K562 (cell line): Measurements from ENCODE around the gene SKAP1. TPM values are rescaled to one million over a fixed set of nuclear protein-coding genes. Genes with fewer than 3 reads are reported as not detected.

Experiments used
- ATAC-seq: fragments of 200-7000 bp; cut with Tn5 transposase; 3 replicates; pipeline ENCODE4 v1.9.1; 2020; ENCODE audit warnings: moderate library complexity
- BruUV-seq: library from RNA; stranded (reverse); fragments of 400-500 nt; replicated peaks from 2 replicates; lab custom pipeline; 2021; lab: Mats Ljungman, UMichigan
- CTCF ChIA-PET: fragments of 300-600 bp; formaldehyde crosslinking; extraction: SDS; loops from one replicate; lab custom pipeline; 2021; ENCODE audit warnings: low intra/inter-chr PET ratio; lab: Yijun Ruan, JAX
- POLR2A ChIA-PET: fragments of 300-600, 350-650 bp; sonication (Branson Sonifier 250); formaldehyde crosslinking; extraction: SDS; loops from one replicate; lab custom pipeline; 2021; ENCODE audit warnings: antibody characterized with exemption, inconsistent platforms; lab: Yijun Ruan, JAX
- DNase-seq, 4 experiments: peaks; one replicate each; pipeline versions ENCODE4 v3.0.0 to v3.0.0-alpha.2; 2011 to 2018; ENCODE audit warnings: low spot score in 3 of 4, mixed read lengths in 3 of 4; ENCODE audit errors: extremely low read depth in 1 of 4
- FAIRE-seq: peaks from 2 replicates; lab custom pipeline; 2011; peaks lifted over from hg19 to GRCh38; lab: Jason Lieb, UNC
- H2AFZ ChIP-seq: 2 replicates; pipeline ENCODE4 v1.6.0; 2011; ENCODE audit warnings: low read depth, low read length, control low read depth, inconsistent platforms
- H3K27ac ChIP-seq: fragments of 200-600 bp; 3 replicates; pipeline ENCODE4 v1.8.0; 2011; ENCODE audit warnings: low read depth, mild to moderate bottlenecking, control low read depth, inconsistent platforms, low read length, moderate library complexity, mixed read lengths; ENCODE audit errors: extremely low read depth
- H3K27me3 ChIP-seq, 2 experiments: fragments of 300-600 bp in 1 of 2; 2 replicates in 1 of 2; 3 replicates in 1 of 2; pipeline versions ENCODE4 v1.6.0 to v1.8.0; 2011; ENCODE audit warnings: inconsistent platforms in 2 of 2, low read length in 2 of 2, mild to moderate bottlenecking in 1 of 2, mixed read lengths in 1 of 2, moderate library complexity in 1 of 2; ENCODE audit not compliant: control insufficient read depth in 2 of 2, insufficient read depth in 2 of 2
- H3K36me3 ChIP-seq: fragments of 300-600 bp; 3 replicates; pipeline ENCODE4 v1.8.0; 2011; ENCODE audit warnings: mild to moderate bottlenecking, low read length, inconsistent platforms; ENCODE audit not compliant: control insufficient read depth, insufficient read depth
- H3K4me1 ChIP-seq, 2 experiments: fragments of 200-600 bp in 1 of 2; replicated peaks in 1 of 2; 2 replicates in 1 of 2; 3 replicates in 1 of 2; pipeline versions ENCODE4 v1.5.1 to v1.8.0; 2011; ENCODE audit warnings: inconsistent platforms in 2 of 2, low read length in 2 of 2, mild to moderate bottlenecking in 1 of 2, mixed read lengths in 1 of 2, moderate library complexity in 1 of 2; ENCODE audit not compliant: control insufficient read depth in 2 of 2, insufficient read depth in 2 of 2
- H3K4me2 ChIP-seq: 2 replicates; pipeline ENCODE4 v1.6.1; 2011; ENCODE audit warnings: low read length, control low read depth, inconsistent platforms, mixed read lengths; ENCODE audit not compliant: insufficient read depth
- H3K4me3 ChIP-seq: fragments of 200-600 bp; sonication (generic), shearing (Covaris generic); 2 replicates; pipeline ENCODE4 v1.5.1; 2016; ENCODE audit warnings: control low read depth, inconsistent platforms
- H3K79me2 ChIP-seq: fragments of 200-600 bp; 3 replicates; pipeline ENCODE4 v1.8.0; 2011; ENCODE audit warnings: low read length, inconsistent platforms; ENCODE audit not compliant: control insufficient read depth, insufficient read depth
- H3K9ac ChIP-seq, 2 experiments: 2 replicates each; pipeline versions ENCODE4 v1.6.0 to v1.6.1; 2011; ENCODE audit warnings: low read depth in 2 of 2, low read length in 2 of 2, control low read depth in 1 of 2, inconsistent platforms in 1 of 2, mild to moderate bottlenecking in 1 of 2, mixed read lengths in 1 of 2; ENCODE audit not compliant: insufficient read depth in 1 of 2
- H3K9me1 ChIP-seq: one replicate; pipeline ENCODE4 v1.6.0; 2011; ENCODE audit warnings: inconsistent platforms, mild to moderate bottlenecking, low read length, moderate library complexity; ENCODE audit not compliant: control insufficient read depth, insufficient read depth
- H3K9me3 ChIP-seq: replicated peaks from 2 replicates; pipeline ENCODE4 v1.5.1; 2011; ENCODE audit warnings: low read depth, low read length, inconsistent platforms; ENCODE audit not compliant: control insufficient read depth, insufficient read depth
- H4K20me1 ChIP-seq: replicated peaks from 2 replicates; pipeline ENCODE4 v1.6.1; 2011; ENCODE audit warnings: low read length, inconsistent platforms, mixed read lengths; ENCODE audit not compliant: control insufficient read depth, insufficient read depth
- CXXC5 ChIP-seq: fragments of 250-450 bp; sonication (Bioruptor Pico); IDR thresholded peaks from 2 replicates; pipeline ENCODE4 v1.8.0; 2022; ENCODE audit warnings: inconsistent platforms, mild to moderate bottlenecking, moderate library complexity
- ETV6 ChIP-seq, 3 experiments: fragments of 150-350 bp in 1 of 3; sonication (generic) in 1 of 3; formaldehyde crosslinking in 1 of 3; IDR thresholded peaks; 2 replicates each; pipeline versions ENCODE4 v1.6.1 to v1.8.0; 2014 to 2022; ENCODE audit warnings: borderline replicate concordance in 2 of 3, low read depth in 2 of 3, antibody characterized with exemption in 1 of 3, low read length in 1 of 3, mild to moderate bottlenecking in 1 of 3, missing genetic modification reagents in 1 of 3
- HDAC8 ChIP-seq: fragments of 450-650 bp; IDR thresholded peaks from 2 replicates; pipeline ENCODE4 v1.6.1; 2016; ENCODE audit warnings: mild to moderate bottlenecking, missing genetic modification characterization, moderate library complexity, missing compliant biosample characterization
- JUNB ChIP-seq: fragments of 450-650 bp; formaldehyde crosslinking; conservative IDR thresholded peaks from 2 replicates; pipeline ENCODE4 v1.4.0; 2020; ENCODE audit warnings: mild to moderate bottlenecking
- KDM4B ChIP-seq, 2 experiments: fragments of 450-650 bp in 1 of 2; sonication (generic) in 1 of 2; IDR thresholded peaks; 2 replicates each; pipeline ENCODE4 v1.6.1; 2016 to 2017; ENCODE audit warnings: borderline replicate concordance in 2 of 2, antibody characterized with exemption in 1 of 2, low read depth in 1 of 2, mild to moderate bottlenecking in 1 of 2
- NCOR1 ChIP-seq: fragments of 450-650 bp; IDR thresholded peaks from 2 replicates; pipeline ENCODE4 v1.6.1; 2016; ENCODE audit warnings: mild to moderate bottlenecking, moderate library complexity
- PHF21A ChIP-seq: fragments of 450-650 bp; IDR thresholded peaks from 2 replicates; pipeline ENCODE4 v1.6.1; 2017; ENCODE audit warnings: low read depth, borderline replicate concordance
- SETDB1 ChIP-seq: IDR thresholded peaks from one replicate; pipeline ENCODE4 v1.6.1; 2012; ENCODE audit warnings: low read length, control low read depth, inconsistent platforms
- UBTF ChIP-seq, 2 experiments: IDR thresholded peaks; 2 replicates each; pipeline ENCODE4 v1.6.1; 2012; ENCODE audit warnings: improper control_type of control experiment in 2 of 2, low read depth in 2 of 2, low read length in 2 of 2, borderline replicate concordance in 1 of 2
- ZC3H4 ChIP-seq: sonication (generic); formaldehyde crosslinking; IDR thresholded peaks from 2 replicates; pipeline ENCODE4 v1.9.0; 2021; ENCODE audit warnings: missing genetic modification reagents, borderline replicate concordance
- ZNF124 ChIP-seq: sonication (generic); formaldehyde crosslinking; IDR thresholded peaks from 2 replicates; pipeline ENCODE4 v1.8.1; 2022; ENCODE audit warnings: missing genetic modification reagents
- ZNF165 ChIP-seq: fragments of 250-450 bp; sonication (Bioruptor Pico); IDR thresholded peaks from 2 replicates; pipeline ENCODE4 v1.4.0; 2020; ENCODE audit warnings: borderline replicate concordance
- ZNF398 ChIP-seq: fragments of 250-450 bp; sonication (Bioruptor Pico); IDR thresholded peaks from 2 replicates; pipeline ENCODE4 v1.8.0; 2021; ENCODE audit warnings: moderate library complexity, mild to moderate bottlenecking, inconsistent platforms
- ZNF584 ChIP-seq: fragments of 200-800 bp; sonication (Bioruptor generic); IDR thresholded peaks from 2 replicates; pipeline ENCODE4 v1.6.1; 2016; ENCODE audit warnings: low read depth, mild to moderate bottlenecking, missing genetic modification characterization, missing compliant biosample characterization
- in situ Hi-C: fragments of 300-500 bp; cut with MboI; formaldehyde crosslinking; loops from 4 replicates; pipeline ENCODE4 v1.15.0; 2018; ENCODE audit warnings: inconsistent platforms, mixed read lengths
- intact Hi-C: fragments of 100-400 bp; cut with micrococcal nuclease; formaldehyde crosslinking; loops from 2 replicates; pipeline ENCODE4 v1.14.2; 2022
- polyA plus RNA-seq, 8 experiments: library from polyadenylated mRNA; depleted of rRNA in 4 of 8; stranded (reverse) in 5 of 8; unstranded in 3 of 8; fragments of >200 nt; fragmentation: Nextera tagmentation in 2 of 8; fragmentation: Illumina TruSeq in 1 of 8; extraction: Ambion mirVana in 2 of 8; extraction: Trizol in 1 of 8; gene quantifications; 2 replicates each; pipeline versions ENCODE4 v1.2.1 to v1.2.3, GENCODE V29; 2011 to 2014; ENCODE audit warnings: inconsistent platforms in 1 of 8, missing spikeins in 1 of 8
- total RNA-seq, 7 experiments: library from RNA; depleted of rRNA in 6 of 7; stranded (reverse); fragments of >200 nt in 6 of 7; fragmentation: Illumina TruSeq in 2 of 7; extraction: Trizol in 2 of 7; gene quantifications; 2 replicates each; pipeline versions ENCODE4 v1.2.1 to v1.2.3, GENCODE V29; 2011 to 2021; ENCODE audit warnings: low replicate concordance in 1 of 7

The SKAP1 gene
- total and polyA plus RNA-seq, 9 of the 15 experiments (the other 6 are each of a cell fraction or from before 2014, with no cell fraction given): 0.06 to 0.80 (median 0.10) TPM; not detected in 4

- no peak overlapping the region for H3K27ac ChIP-seq
- H3K4me2 ChIP-seq: no peak overlapping the region
- no peak for FAIRE-seq
- in situ Hi-C loops: no loop called here
- H3K4me1 ChIP-seq: peaks cover 5 to 26% of the 10 kb centered on the region in 2 experiments; a peak in 4 of 5 replicates
- no peaks in the 10 kb centered on the region for H3K27me3 ChIP-seq
- intact Hi-C loops: loop anchor here (2.0 kb wide), 2 partner anchors 15 to 103 kb away; no protein-coding TSS in a partner anchor
- no peak for DNase-seq
- BruUV-seq: no TSS peak
- H3K9me3 ChIP-seq: no peaks in the 10 kb centered on the region
- H3K4me3 ChIP-seq: no peak overlapping the region
- no peak overlapping the region for H2AFZ ChIP-seq
- H3K79me2 ChIP-seq: no peaks in the 10 kb centered on the region
- H3K9me1 ChIP-seq: no peaks in the 10 kb centered on the region
- TF ChIP-seq PHF21A (no peak), ZNF398 (CRISPR knock-in tag) (no peak), HDAC8 (tag) (no peak), ZNF165 (CRISPR knock-in tag) (no peak), ZNF584 (no peak), JUNB (CRISPR knock-in tag) (no peak), ETV6 (IDR thresholded peaks at IDR 0.05; ENCODE audit: borderline replicate concordance in 1 of 2, low read depth in 2 of 2, low read length in 1 of 2) (no peak), ETV6 (CRISPR knock-in tag; IDR thresholded peaks at IDR 0.05; ENCODE audit: borderline replicate concordance) (no peak), SETDB1 (no peak), ZNF124 (CRISPR knock-in tag) (no peak), NCOR1 (no peak), CXXC5 (CRISPR knock-in tag) (no peak), KDM4B (IDR thresholded peaks at IDR 0.05; ENCODE audit: borderline replicate concordance in 2 of 2, low read depth in 1 of 2) (no peak), ZC3H4 (CRISPR knock-in tag) (no peak), UBTF (IDR thresholded peaks at IDR 0.05; ENCODE audit: borderline replicate concordance in 1 of 2, low read depth in 2 of 2, low read length in 2 of 2) (no peak)
- ChIA-PET POLR2A (interaction anchor here (0.6 kb wide), 1 partner anchor 29 kb away, joined by 3 read pairs; no protein-coding TSS in a partner anchor), CTCF (no interaction called here)
- no peak for ATAC-seq
- H3K36me3 ChIP-seq: no peaks in the 10 kb centered on the region
- H3K9ac ChIP-seq: no peak overlapping the region
- no peaks in the 10 kb centered on the region for H4K20me1 ChIP-seq
These were observed 25.8 kb upstream of the SKAP1 start for GRCh38 chr17:48455791-48456190.
